Medulla oblongata (tissue), 1 donor: ENCODE results near the gene C12orf43.

ENCODE experiments used
- DNase-seq: peaks from one replicate; pipeline ENCODE4 v3.0.0-alpha.2; 2015; ENCODE audit errors: extremely low spot score

The C12orf43 gene

DNA sequence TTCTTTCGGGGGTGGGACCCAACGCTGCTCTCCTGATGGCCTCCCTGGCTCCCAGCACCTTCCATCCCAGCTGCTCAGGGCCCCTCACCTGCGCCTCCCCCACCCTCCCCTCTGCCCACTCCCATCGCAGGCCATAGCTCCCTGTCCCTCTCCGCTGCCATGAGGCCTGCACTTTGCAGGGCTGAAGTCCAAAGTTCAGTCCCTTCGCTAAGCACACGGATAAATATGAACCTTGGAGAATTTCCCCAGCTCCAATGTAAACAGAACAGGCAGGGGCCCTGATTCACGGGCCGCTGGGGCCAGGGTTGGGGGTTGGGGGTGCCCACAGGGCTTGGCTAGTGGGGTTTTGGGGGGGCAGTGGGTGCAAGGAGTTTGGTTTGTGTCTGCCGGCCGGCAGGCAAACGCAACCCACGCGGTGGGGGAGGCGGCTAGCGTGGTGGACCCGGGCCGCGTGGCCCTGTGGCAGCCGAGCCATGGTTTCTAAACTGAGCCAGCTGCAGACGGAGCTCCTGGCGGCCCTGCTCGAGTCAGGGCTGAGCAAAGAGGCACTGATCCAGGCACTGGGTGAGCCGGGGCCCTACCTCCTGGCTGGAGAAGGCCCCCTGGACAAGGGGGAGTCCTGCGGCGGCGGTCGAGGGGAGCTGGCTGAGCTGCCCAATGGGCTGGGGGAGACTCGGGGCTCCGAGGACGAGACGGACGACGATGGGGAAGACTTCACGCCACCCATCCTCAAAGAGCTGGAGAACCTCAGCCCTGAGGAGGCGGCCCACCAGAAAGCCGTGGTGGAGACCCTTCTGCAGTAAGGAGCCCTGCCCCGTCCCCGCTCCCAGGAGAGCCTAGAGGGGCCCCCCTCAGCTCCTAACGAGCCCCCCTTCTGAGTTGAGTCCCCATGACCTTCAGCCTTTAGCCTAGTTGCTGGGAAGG is 37.7 kb downstream of the C12orf43 start, which contains the start of gene HNF1A:
Gene HNF1A (plus strand): TSS at position 248 of the 924 bp plus-strand sequence. CDS start 226 bp downstream, at position 474.
- no peak for DNase-seq

DNA sequence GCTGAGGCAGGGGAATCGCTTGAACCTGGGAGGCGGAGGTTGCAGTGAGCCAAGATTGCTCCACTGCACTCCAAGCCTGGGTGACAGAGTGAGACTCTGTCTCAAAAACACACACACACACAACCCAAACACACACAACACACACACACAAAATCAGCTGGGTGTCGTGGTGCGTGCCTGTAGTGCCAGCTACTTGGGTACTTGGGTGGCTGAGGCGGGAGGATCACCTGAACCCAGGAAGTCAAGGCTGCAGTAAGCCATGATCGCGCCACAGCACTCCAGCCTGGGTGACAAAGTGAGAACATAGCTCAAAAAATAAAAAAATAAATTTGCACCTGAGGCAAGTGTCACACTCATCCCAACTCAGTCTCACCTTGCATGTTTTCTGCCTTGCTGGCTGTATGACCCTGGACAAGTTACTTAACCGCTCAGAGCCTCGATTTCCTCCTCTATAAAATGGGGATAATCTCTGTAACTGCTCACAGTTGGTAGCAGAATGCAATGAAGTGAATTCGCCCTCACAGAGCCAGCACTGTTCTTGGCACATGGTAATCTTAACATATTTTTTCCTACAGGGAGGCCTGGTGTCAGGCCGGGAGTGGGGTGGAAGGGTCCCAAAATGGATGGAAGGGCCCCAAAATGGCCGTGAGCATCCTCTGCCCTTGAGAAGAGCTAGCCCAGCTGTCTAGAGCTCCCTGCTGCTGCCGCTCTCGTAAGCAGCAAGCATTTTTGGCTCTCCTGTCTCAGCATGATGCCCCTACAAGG is 38.6 kb downstream of the C12orf43 start:
- DNase-seq: no peak

- peak; percentile 4 for DNase-seq
Measured at GRCh38 chr12:120972870-120973543, 43.3 kb downstream of the C12orf43 start.

DNA sequence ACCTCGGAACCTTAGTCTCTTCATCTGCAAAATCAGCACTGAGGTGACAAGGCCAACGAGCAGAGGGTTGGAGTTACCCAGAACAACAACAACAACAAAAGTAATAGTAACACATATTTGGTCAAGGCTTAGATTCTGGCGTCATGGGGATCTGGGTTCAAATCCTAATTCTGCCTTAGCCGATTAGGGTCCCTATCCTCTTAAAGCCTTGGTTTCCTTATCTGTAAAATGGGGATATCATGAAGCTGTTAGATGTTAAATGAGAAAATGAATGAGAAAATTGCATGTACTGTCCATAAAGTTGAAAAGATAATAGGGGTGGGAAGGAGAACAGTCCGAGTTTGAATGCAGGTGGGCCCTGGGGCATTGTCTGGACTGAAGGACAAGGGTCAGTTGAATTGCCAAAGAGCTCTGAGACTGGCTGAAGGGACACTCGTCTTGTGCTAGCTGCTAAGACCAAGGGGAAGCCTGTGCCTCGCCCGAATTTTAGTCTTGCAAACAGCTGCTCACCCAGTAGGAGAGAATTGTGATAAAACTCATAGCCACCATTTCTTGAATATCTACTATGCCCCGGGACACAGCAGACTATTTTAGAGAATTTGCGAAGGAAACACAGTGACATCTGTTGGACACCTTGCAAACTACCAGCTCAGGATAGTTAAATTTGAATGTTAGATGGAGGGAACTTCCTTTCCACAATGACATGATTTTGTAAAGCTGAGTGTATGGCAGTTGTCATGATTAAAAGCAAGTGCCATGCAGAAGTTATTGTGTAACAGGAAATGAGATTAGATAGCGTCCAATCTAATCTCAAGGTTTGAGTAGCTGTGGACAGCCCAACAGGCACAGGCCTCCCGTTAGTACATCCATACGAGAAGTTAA is 44.7 kb downstream of the C12orf43 start:
- DNase-seq: peak; percentile 83

DNA sequence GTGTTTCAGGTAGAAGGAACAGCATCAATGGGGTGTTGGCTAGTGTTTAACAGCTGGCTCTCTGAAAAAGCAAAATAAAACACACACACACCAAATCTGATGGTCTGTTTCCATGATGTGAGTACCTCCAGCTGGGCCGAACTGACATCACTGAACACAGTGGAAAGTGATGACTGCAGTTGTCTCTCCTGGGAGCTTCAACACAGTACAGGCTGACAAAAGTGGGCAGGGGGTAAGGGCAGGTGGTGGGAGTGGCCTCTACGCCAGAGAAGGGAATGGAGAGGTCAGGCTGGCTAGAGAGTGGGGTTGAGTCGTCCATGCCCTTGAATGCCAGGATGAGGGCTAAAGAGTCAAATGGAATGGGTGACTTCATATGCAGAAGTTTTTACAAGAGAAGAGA is 46.0 kb downstream of the C12orf43 start:
- DNase-seq: no peak

DNA sequence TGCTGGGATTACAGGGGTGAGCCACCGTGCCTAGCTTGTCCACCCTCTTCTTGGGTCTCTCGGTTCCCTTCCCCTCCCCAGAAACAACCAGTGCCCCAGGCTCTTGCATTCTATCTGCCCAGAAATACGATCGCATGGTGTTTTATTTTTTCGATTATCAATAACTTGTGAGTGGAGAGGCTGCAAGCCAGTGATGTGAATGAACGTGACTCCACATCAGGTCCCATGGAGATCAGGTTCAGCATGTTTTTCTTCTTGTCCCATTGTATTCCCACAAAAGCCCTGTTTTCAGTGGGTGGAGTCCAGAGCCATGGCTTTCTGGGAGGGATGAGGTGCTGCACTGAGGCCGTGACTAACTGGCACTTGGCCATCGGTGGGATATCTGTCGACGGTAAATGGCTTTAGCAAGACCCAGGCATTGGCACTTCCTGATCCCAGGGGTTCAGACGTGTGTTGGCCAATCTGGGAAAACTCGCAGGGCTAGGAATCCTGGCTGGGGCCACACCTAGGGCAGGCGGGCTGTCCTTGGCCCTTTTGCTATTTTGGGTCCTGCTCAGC is 50.7 kb downstream of the C12orf43 start:
- DNase-seq: no peak

- DNase-seq: no peak
Measured at GRCh38 chr12:120964298-120964697, 52.0 kb downstream of the C12orf43 start.

DNA sequence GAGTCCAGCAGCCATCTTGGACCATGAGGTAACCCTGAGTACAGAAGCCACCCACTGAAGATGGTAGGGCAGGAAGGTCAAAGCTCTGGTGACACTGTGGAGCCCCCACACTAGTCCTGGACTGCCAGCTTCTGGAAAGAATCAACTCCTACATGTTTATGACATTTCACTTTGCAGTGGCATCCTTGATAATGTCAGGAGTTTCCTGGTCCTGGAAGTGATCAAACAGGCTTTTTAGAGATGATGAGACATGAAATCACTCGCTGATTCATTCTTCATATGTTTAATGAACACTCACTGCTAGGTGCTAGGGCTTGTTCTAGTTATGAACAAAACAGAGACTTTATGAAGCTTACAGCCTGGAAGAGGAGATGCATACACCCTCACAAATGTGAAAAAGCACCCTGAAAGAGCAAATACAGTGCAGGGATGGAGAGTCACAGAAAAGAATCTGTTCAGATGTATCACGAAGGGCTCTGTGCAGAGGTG is 53.7 kb downstream of the C12orf43 start:
- no peak for DNase-seq

DNA sequence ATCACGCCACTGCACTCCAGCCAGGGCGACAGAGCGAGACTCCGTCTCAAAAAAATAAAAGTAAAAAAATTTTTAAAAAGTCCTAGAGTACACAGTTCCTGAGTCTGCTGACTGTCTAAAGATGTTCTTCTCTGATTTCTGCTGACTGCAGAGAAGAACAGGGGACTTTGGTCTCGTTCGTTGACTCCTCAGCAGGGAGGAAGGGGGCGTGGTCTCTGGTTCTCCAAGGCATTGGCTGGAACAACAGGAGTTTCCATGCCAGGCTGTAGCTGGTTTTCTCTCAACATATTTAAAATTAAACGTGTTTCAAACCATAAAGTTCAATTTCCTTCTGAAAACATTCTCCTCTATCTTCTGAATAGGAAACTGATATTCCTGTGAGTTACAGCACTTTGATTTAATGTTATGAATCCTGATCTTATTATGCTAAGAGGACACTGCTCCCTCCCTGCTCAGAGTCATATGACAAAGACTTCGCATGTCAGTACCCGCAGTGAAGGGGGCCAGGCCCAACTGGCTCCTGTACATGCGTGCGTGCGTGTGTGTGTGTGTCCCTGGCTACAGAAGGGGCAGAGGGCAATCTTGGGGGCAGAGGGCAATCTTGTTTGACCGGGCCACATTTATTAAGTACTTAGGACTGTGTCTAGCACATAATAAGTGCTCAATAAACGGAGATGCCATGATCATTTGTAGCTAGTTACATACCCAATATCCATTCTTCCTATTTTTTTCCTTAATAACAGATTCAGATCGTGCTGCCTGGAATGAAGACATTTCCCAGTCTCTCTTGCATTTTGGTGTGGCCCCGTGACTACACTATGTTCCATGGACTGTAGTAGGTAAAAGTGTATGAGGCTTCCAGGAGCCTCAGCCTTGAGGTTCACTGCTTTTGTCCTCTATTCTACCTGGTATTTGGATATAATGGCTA is 54.4 kb downstream of the C12orf43 start:
- peak; percentile 4 for DNase-seq

- no peak for DNase-seq
Measured at GRCh38 chr12:120960657-120961056, 55.6 kb downstream of the C12orf43 start.

- no peak for DNase-seq
Measured at GRCh38 chr12:120959111-120959878, 57.0 kb downstream of the C12orf43 start.

GRCh38 chr12:120956579-120957300 is 59.5 kb downstream of the C12orf43 start:
- DNase-seq: no peak

DNA sequence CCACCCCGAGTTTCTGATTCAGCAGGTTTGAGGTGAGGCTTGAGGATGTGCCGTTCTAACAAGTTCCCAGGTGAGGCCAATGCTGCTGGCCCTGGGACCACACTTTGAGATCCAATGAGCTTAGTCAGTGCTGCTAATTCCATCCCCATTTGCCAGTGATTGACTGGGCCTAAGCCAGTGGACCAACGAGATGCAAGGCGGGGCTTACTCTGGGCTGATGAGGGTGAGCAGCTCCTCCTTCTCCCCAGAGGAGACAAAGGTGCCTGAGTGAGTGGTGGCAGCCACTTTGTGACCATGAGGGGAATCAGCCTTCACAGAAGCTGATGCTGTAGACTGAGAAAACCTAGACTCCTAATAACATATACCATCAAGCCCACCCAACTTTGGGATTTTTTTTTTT is 61.1 kb downstream of the C12orf43 start:
- DNase-seq: no peak

- no peak for DNase-seq
Measured at GRCh38 chr12:120950807-120951206, 65.5 kb downstream of the C12orf43 start.
